GM19372 (cell line): ENCODE data around the gene PNLDC1.
"Not testable (repeated sequence)": the region's sequence is repeated elsewhere in the genome, so short reads cannot be mapped to it uniquely, and the experiment has no call there.

Source experiments
- ATAC-seq: cut with Tn5 transposase; IDR thresholded peaks from one replicate; pipeline ENCODE4 v1.9.1; 2021; ENCODE audit warnings: mild to moderate bottlenecking, low read depth, moderate library complexity; ENCODE audit not compliant: unreplicated experiment

PNLDC1 gene

DNA sequence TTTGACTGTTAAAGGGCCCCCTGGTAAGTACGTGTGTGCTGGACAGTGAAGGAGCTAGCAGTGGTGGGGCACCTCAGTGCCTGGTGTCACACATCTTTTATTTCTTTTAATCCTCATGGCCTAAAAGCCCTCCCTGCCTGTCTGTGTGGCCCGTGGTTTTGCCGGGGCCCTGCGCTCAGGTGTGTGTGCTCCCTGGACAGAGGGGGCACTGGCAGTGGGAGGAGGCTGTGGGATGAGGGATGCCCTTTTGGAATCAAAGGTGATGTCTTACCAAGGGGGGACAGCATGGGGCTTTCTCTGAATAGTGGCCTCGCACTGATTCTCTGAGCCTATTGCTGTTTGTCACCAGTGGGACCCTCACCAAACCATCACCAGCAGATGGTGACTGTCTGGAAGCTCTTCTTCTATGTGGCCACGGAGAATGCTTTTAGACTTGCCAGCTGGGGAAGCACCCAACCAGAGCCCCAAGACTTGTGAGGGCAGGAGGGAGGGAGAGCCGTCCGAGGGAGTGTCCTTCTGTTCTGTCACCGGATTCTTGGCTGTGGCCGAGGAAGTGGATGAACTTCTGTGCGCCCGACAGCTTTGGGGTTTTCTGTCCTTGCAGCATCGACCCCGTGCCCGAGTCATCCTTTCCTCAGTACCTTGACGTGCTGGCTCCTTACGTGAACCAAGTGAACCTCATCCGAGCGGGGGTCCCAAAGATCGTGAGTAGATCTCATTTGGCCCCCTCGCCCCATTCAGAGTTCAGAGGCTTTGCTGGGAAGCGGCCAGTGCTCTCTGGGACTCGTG, 18.1 kb downstream of the PNLDC1 start:
- ATAC-seq = no peak

DNA sequence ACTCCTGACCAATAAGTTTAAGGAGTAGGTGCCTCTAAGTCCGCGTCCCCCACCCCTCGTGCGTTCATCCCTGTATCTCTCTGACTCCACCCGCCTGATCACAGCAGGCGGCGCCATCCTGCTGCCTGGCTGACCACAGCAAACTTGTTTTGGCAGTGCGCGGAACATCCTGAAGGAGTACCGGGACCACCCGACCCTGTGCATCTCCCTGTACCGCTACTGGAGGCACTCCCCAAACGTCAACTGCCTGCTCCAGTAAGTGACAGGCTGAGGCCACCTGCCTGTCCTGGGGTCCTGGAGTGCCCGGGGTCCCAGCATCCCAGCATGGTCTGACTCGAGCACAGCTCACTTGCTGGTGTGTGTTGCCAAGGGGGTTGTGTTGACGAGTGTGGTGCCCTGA, 19.0 kb downstream of the PNLDC1 start:
- ATAC-seq = no peak

DNA sequence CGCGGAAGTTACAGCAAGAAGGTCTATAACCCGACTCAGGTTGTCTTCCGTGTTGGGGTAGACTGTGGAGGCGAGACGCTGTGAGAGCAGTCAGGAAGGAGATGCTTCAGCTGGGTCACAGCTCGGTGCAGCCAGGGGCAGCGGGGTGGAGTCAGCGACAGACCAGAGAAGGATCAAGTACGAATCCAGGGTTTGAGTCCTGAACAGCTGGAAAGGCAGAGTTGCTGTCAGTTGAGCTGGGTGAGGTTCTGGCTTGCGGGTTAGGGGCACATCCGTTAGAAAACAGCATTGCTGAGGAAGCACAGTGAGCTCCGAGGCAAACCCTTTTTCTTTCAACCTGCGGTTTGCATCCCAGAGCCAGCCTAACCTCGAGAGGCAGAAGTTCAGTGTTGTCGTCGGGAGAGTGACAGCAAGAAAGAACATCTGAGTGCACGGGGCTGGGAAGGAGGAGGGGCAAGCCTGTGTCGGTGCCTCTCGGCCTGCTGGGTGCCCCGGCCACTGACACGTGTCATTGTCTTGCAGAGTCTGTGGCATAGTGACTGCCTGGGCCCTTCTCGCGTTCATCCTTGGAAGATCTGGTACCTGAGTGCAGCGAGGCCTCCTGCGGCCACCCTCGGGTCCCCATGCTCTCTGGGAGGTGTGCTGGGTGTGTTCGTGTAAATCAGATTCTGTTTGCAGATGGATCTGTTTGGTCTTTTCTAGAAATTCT, 20.0 kb downstream of the PNLDC1 start:
- peak; percentile 67 for ATAC-seq

DNA sequence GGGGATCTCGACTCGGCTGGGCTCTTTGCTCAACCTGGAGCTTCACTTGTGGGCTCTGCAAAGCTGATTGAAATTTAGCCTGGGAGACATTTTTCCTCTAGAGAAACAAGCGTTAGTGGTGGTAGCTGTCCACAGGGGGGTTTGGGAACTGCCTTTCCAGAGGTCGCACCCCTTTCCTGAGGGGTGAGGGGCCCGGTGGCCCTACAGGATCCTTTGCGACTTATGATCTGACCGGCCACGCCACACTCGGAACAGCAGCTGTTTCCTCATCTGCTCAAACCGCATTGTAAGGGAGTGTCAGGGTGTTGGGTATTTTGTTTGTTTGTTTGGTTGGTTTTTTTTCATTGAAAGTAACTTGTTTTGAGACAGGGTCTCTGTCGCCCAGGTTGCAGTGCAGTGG, 21.0 kb downstream of the PNLDC1 start:
- ATAC-seq = no peak

DNA sequence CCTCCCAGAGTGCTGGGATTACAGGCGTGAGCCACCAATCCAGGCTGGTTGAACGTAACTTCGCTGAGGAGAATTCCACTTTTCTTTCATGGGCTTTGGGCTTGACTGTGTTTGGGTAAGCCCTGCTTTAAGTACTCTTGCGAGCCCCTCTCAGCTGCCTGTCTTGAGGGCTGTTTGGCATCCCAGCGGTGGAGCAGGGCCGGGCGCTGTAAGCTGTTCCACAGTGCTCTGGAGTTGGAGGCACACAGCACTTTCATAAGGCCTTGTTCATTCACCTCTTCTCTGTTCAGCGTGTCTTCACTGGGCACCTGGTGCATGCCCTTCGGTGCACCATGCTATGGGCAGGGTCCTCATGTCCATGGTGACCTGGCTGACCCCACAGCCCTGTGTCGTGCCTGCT, 21.6 kb downstream of the PNLDC1 start:
- ATAC-seq = no peak

DNA sequence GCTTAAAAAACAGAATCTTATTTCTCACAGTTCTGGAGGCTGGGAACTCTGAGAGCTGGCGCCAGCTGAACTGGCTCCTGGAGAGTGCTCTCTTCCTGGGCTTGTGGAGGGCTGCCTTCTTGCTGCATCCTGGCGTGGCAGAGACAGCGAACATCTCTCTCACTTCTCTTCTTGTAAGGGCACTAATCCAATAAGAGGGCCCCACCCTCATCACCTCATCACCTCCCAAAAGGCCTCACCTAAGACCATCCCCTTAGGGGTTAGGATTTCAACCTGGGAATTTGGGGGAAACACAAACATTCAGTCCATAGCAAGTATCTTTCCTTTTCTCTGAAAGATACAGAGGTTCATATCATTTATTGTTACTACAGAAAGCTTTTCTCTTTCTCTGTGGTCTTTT, 23.9 kb downstream of the PNLDC1 start:
- ATAC-seq = no peak

DNA sequence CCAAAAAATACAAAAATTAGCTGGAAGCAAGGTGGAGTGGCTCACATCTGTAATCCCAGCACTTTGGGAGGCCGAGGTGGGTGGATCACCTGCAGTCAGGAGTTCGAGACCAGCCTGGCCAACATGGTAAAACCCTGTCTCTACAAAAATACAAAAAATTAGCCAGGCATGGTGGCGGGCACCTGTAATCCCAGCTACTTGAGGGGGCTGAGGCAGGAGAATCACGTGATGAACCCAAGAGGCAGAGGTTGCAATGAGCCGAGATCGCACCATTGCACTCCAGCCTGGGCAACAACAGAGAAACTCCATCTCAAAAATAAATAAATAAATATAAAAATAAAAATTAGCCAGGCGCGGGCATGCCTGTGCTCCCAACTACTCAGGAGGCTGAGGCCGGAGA, 24.6 kb downstream of the PNLDC1 start:
- ATAC-seq = not testable (repeated sequence)

DNA sequence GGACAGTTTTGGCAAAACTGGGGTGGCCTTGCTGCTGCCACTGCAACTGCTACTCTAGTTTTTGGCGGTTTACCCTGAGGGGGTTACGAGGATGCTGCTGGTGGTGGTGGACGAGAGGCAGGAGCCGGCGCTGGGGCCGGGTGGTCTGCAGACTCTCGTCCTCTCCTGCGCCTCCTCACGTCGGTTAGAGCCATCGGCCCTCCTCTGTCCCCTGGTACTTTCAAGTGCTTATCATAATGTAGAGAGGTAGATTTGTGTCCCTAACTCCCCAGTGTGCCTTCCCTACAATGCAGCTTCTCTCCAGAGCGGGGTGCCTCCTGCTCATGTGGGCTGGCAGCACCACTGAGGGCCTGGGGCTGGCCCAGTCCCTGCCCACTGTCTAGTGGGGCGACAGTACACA, 25.9 kb downstream of the PNLDC1 start:
- no peak for ATAC-seq

DNA sequence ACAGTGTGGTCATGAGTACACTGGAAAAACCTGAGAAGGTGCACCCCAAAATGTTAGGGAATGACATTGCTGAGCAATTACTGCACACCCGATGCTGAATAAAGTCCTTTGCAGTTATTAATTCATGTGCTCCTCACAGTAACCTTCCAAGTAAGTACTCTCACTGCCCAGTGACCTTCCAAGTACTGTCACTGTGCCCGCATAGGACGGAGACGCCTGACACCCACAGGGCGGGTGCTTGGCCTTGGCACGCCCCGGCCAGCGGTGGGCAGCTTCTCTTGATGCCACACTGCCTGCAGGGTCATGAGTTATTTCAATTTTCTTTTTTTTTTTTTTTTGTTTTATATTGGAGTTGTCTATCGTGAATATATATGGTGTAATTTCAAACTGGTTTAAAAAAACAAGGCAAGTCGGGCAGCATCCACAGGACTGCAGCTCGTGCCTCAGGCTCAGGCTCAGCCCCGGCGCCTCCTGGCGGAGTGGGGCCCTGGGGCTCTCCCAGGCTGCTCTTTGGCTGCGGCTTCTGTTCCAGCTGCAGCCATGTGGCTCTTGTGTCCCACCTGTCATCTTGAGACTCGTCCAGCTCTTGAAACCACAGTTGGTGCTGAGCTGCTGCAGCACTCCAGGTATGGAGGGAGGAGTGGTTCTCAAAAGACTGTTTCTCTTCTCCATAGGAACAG, 27.0 kb downstream of the PNLDC1 start:
- no peak for ATAC-seq

DNA sequence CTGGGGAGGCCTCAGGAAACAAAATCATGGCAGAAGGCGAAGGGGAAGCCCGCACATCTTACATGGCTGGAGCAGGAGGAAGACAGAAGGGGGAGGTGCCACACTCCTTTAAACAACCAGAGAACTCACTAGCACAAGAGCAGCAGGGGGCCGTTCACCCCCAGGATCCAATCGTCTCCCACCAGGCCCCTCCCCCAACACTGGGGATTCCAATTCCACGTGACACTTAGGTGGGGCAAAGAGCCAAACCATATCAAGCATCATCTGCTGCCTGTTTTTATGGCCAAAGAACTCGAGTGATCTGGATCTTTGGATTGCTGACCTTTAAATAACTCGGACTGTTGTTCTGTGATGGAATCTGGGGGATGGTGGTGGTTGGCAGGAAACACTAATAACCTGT, 28.0 kb downstream of the PNLDC1 start:
- ATAC-seq = no peak

DNA sequence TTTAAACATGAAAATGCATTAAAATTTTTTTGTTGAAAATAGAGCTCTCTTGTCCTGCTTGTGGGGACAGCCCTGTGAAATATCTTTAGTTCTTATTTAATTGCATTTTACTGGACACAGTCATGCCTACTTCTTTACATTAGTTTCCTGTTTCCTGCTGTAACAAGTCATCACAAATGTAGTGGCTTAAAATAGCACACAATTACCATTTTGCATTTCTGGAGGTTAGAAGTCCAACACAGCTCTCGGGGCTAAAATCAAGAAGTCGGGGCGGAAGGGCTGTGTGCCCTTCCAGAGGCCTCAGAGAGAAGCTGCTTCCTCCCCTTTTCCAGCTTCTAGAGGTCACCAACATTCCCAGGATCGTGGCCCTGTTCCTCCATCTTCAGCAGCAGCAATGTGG, 29.4 kb downstream of the PNLDC1 start:
- ATAC-seq = no peak

DNA sequence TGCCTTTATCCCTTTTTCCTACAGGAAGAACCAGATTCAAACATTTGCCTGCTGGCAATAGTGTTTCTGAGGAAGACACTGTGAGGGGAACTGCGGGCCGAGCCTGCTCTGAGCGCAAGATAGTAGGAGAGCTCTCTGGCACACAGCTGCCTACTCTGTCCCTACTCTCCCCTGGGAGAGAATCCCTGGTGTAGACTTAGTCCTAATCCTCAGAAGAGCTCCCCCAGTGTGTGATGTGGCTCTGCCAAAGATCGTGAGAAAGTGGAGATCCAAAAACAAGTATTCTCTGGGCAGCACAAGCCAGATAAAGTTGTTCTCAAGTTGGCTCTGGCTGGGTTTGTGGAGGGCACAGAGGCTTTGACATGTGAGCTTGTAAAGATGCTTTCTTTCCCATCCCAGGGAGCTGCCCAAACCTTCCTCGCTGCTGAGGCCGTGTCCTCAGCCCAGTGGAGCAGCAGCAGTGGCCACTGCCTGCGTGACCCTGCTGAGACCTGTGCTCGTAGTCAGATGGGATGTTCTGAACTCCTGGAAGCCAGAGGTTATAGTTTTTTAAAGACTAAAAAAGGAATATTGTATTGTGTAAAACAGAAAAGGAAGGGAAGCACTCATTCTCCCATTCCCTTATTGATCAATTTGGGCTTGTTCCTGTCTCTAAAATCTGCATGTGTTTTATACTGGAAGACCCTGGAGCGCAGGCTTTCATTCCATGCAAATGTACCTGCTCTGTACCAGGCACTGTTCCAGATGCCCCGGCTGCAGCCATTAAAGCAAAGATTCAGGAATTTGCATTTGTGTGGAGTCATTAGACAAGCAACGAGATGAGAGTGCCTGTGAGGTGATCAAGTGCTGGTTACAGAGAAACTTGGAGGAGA, 30.7 kb downstream of the PNLDC1 start:
- ATAC-seq = no peak

DNA sequence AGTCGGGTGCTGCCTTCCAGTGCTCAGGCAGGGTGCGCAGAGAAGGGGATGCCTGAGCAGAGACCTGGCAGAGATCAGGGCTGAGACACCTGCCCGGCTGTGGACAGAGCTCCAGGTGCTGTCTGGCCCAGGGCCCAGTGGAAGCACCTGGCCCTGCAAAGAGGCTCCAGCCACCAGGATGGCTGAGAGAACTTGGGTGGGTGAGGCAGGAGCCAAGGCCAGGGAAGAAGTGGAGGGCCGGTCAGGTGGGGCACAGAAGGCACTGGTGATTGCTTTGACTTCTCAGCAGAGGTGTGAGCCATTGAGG, 31.2 kb downstream of the PNLDC1 start:
- ATAC-seq = no peak

DNA sequence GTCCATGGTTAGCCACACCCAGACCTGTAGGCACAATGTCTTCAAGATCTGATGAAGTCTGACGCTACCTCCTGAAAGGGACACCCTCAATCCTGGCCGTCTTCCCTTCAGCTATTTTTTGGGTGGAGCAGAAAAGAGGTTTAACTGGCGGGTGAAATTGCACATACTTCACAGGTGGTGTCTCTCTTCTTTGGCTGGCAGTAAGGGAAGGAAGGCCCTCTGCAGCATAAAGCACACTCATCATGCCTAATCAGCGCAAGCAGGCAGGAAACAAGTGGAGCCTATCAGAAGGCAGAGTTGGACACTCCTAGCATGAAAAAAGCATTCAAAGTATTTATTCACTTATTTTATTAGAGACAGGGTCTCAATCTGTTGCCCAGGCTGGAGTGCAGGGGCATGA, 32.9 kb downstream of the PNLDC1 start:
- ATAC-seq = no peak

DNA sequence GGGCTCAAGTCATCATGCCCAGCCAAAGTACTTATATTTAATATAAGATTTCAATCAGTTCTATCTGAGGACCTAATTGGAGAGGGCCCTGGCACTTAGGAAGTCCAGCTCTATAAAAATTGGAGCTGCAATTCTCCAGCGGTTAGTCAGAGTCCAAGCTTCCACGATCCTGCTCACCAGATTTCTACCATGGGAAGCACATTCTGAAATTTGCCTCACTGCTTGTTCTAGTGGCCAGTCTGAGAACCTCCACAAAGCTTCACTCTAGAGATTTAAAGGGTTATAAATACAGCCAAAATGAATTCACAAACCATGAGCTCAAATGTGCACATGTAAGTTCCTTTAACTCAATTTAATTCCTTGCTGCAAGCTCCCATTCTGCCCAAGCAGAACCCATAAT, 33.5 kb downstream of the PNLDC1 start:
- ATAC-seq = no peak

DNA sequence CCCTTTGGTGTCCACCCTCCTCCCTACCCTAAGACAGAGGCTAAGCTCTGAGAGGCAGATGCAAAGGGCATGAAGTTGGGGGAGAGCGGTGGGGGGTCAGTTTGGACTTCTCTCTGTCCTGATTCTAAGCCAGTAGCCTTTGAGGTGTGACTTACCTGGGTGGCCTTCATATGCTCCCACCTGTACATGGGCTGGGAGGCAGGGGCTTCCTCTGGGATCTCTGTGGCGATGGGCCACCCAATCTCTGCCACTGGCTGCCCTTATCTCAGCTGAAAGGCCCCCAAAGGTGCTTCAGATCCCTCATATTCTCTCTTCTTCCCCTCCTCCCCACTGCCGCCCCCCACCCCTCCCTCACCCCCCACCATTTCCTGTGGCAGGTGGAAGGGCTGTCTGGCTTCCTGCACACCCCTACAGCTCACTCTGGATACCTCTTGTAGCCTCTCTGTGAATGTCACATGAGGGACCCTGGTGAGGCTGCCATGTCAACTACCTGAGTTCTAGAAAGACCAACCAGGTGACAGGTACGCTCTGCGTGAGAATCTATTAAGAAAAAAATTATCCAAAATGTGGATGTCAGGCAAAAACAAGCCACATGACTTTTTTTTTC, 34.0 kb downstream of the PNLDC1 start:
- ATAC-seq = no peak

DNA sequence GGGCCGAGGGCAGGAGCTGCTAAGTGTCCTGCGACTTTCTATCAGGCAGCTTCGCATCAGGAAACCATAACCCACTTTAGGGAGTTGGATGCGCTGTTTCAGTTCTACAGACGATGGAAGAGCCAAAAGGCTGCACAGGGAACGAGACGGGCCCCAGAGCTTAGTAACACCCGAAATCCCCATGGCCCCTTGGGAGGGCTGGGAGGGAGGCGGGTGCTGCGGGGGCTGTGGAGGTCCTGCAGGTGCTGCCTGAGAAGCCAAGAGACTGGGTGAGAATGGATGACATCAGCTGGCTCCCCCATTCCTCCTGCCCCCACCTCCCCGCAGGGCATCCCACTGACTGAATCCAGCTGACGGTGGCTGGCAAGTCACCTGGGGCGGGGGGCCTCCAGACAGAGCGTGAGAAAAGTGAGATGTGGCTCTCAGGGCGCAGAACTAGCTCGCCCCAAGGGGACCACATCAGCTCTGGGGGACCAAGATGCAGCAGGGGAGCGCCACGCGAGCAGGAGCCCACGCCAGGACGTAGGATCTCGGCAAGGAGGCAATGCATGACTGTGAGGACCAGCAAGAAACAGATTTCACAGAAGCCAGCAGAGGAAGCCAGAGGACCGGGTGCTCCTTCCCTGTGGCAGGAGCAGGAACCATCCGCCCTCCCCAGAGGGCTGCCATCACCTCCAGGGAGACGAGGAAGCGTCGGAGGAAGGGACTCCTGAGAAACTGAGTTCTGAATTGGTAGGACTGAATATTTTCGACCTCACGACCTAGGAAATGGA, 36.8 kb downstream of the PNLDC1 start:
- ATAC-seq = no peak

DNA sequence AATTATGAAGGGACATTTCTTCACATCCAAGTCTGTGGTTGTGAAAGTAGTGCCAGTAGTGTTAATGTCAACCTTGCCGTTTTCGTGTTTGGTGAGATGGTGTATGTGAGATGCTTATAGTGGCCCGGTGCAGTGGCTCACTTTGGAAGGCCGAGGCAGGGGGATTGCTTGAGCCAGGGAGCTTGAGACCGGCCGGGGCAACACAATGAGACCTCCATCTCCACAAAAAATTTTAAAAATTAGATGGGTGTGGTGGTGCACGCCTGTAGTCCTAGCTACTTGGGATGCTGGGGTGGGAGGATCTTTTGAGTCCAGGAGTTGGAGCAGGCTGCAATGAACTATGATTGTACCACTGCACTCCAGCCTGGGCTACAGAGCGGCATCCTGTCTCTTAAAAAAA, 37.4 kb downstream of the PNLDC1 start:
- ATAC-seq = no peak

DNA sequence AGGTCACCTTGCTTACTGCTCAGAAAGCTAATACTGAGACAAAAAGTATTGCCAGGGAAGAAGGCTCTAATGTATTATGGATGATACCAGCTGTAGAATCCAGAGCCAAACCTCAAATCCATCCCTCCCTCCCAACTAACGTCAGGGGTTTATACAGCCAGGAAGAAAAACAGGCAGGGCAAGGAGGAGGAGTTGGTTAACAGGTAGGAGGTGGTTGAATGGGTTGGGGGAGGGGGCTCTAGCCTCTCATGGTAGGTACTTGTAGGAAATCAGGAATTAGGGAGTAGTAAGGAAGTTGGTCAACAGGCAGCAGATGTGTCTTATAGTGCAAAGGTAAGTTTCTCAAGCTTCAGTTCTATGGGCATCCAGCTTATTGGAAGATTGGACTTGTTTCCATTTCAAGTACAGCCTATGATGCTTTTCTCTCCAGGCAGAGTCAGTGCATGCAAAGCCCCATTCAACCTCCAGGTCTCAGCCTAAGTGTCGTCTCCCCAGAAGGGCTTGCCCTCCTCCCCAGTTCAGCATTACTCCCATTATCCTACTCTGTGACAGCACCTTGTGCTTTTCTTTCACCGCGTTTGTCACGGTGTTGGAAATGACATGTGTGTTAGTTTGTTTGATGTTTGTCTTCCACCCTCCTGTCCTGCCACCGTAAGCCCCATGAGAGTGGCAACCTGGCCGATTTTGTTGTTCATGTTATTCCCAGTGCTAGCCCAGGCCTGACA, 38.1 kb downstream of the PNLDC1 start:
- ATAC-seq = no peak
